Activated CD4-positive, alpha-beta T cell treated with anti-CD3 and anti-CD28 coated beads, Interleukin-2, Interleukin-6, amounts not matched to agents 100 ng/mL and 50 ng/mL, durations not matched to agents 16 hours and 8 hours (primary cell): ENCODE measurements around the gene TMEM127.
"Not testable (repeated sequence)": the region's sequence is repeated elsewhere in the genome, so short reads cannot be mapped to it uniquely, and the experiment has no call there.

Source experiments
- DNase-seq: peaks from one replicate; pipeline ENCODE4 v3.0.0-alpha.2; 2020

TMEM127 gene

DNA sequence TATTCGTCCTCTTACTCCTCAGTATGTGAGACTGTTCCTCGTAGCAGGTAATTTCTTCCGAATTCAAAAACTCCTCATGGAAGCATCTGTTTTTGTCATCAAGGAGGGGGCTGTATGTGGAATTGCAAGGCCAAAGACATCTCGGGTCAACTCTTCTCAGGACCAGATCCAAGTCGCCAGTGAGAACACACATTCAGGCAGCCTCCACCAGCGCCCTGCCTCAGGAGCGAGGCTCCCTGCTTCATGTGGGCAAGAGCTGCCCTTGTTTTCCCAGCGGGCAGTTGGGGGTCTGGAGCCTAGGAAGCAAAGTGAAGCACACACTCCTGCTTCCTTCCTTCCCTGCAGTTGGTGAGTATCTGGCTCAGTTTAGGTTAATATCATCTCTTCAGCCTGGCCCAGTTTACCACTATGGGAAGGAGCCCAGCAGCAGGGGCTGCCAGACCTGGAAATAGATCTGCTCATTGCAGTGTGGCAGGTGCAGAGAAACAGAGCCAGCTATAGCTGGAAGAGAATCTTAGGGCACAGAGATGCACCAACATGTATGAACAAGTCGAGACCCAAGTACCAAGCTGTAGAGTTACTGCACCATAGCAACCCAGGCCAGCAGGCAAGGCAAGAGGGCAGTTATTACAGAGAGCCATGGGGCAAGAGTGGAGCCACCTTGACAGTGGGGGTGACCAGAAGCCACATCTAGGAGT lies 25.3 kb downstream of the TMEM127 start:
- no peak for DNase-seq

- no peak for DNase-seq
These were observed 26.0 kb downstream of the TMEM127 start for GRCh38 chr2:96239745-96240264.

- no peak for DNase-seq
These were observed 26.7 kb downstream of the TMEM127 start for GRCh38 chr2:96239091-96239490.

DNA sequence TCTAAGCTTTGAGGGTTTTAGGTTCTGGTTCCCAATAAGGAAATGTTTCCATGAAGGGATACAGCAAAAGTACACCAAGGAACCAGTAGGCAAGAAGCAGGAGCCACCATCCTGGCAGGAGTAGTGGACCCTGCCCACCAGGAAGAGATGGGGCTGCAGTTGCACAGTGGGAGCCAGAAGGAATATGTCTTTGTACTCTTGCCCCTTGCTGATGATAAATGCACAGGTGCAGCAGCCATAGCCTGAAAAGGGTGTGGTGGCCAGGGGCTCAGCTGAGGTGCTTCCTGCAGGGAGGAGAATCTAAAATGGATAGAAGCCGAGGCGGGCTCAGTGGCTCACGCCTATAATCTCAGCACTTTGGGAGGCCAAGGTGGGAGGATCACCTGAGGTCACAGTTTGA lies 27.5 kb downstream of the TMEM127 start:
- no peak for DNase-seq

DNA sequence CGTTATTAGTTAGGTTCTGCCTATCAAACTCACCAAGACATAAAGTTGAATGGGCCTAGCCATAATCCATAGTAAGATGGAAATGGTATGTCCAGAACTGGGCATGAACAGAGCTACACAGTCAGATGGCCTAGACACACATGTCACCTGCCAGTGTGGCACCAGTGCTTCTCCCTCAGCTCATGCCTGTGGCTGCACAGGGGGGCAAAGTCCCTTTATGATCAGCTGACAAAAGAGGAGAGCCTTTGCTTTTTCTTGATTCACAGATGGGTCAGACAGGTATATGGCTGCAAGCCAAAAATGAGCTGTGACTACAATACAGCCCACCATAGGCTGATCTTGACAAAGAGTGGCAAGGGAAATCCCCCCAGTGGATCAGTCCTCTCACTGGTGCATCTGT lies 28.9 kb downstream of the TMEM127 start:
- no peak for DNase-seq

DNA sequence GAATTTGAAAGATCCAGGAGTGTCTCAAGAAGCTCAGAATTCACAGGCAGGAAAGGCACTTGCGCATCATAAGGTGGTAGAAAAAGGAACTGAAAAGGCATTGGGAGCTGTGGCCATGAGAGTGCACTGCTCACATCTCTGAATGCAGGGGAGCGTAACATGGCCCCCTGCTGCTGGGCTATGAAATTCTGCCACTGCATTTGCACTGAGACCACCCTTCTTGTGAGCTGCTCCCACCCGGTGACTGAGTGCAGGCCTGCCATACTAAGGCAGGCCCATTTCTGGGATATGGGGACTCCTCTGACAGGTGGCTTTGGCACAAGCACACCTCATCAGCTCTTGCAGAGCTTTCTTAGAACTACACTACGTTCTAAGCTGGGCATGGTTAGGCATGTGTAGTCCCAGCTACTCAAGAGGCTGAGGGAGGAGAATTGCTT lies 31.9 kb downstream of the TMEM127 start:
- DNase-seq = no peak

DNA sequence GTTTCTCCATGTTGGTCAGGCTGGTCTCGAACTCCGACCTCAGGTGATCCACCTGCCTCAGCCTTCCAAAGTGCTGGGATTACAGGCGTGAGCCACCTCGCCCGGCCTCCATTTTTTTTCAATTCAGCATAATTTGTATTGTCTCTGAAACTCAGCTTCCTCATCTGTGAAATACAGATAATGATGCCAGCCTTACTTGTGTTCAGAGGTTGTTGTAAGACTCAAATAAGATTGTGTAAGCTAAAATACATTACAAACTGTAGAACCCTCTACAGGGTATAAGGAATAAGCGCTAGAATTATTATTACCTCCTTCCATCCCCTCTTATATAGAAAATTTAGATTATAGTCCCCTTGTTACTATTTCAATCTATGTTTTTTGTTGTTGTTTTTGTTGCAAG lies 32.4 kb downstream of the TMEM127 start:
- DNase-seq = no peak

GRCh38 chr2:96231316-96231715 lies 34.5 kb downstream of the TMEM127 start:
- no peak for DNase-seq

DNA sequence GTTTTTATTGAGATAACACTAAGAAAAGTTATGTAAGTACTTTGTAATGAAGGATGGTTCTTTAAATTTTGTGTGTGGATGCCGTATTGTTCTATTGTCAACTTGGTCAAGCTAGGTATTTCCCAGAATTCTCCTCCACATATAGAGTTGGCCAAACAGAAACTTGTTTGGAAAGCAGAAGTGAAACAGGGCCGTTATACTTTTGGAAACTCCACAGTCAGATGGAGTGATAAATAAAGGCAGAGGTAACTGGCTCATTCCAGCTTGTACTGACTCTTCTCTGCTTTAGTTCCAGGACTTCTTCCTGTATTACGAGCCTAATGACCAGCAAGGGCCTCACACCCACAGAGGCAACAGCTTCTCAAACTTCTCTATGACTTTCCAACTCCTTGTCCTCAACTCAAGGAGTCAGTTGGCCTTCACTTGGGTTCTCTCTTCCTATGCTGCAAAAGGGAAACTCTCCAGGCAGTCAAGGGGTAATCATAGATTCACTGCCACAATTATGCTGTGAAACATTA lies 40.7 kb downstream of the TMEM127 start:
- no peak for DNase-seq

DNA sequence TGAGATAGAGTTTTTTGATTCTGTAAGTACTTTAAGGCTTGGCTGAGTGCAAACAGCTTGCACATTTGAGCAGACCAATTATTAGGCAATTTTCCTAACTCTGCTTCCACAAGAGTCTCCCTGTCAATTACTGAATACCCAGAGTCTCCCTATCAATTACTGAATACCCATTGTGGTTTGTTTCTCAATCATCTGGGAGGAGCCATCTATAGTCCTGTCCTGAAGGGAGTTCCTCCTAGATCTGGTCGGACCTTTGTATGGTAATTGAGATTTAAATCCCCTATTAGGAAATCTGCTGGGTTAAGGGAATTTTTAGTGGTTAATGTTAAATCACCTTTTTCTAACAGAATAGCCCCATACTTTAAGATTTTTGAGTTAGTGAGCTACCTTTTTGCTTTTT lies 44.7 kb downstream of the TMEM127 start:
- not testable (repeated sequence) for DNase-seq

- not testable (repeated sequence) for DNase-seq
These were observed 45.8 kb downstream of the TMEM127 start for GRCh38 chr2:96219959-96220358.

GRCh38 chr2:96218508-96219131 lies 47.2 kb downstream of the TMEM127 start:
- no peak for DNase-seq

- DNase-seq = no peak
These were observed 51.2 kb downstream of the TMEM127 start for GRCh38 chr2:96214554-96214953.

DNA sequence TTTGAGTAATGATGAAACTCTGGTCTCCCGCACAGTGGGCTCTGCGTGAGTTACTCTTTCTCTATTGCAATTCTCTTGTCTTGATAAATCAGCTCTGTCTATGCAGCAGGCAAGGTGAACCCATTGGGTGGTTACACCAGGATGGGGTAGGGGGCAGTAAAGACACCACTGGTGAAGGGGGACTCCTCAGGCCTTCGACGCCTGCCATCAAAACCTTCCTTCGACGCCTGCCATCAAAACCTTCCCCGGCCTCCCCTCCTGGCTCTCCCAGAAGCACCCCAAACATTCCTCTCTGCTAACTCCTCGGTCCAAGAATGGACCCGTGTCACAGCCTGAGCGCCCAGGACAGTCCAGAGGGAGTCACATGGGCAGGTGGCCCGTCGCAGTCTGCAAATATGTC lies 52.4 kb downstream of the TMEM127 start:
- DNase-seq = no peak

GRCh38 chr2:96212339-96212738 lies 53.5 kb downstream of the TMEM127 start:
- no peak for DNase-seq

DNA sequence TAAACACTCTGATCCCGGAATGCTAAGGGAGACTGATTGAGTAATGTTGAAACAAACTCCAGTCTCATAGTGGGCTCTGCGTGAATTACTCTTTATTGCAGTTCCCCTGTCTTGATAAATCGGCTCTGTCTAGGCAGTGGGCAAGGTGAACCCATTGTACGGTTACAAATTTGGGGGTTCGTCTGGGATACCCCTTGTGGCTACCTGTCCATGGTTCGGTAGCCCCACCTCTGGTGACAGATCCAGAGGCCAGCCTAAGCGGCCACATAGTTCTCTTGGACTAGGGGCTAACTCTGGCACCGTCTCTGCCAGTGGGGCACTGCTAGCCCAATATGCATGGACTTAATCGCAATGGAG lies 56.1 kb downstream of the TMEM127 start:
- no peak for DNase-seq

DNA sequence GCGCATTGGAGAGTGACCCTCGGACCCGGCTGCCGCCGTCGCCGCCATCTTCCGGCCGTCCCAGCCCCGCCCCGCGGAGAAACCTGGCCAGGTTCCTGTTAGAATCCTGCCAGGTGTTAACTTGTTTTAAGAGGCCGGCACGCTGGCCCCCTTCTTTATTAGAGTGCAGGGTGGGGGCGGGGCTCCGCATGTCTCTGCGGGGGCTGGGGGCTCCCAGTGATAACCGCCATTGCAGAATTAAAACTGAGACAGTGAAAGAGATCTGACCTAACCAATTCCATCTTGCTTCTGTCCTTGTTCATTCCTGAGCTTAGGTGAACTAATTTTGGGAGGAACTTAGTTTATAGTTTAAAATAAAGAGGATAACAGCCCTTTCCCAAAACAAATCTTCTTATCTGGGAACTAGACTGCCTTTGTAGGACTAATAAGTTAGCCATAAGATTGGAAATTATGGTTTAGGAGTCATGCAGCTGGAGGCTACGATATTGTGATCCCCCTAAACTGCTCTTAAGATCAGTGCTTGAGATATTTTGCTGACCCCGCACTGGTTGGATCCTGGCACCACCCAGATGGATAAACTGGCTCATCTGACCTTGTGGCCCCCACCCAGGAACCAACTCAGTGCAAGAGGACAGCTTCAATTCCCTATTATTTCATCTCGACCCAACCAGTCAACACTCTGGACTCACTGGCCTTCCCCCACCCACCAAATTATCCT lies 56.6 kb downstream of the TMEM127 start:
- no peak for DNase-seq

GRCh38 chr2:96208143-96209010 lies 57.4 kb downstream of the TMEM127 start, which contains the start of gene STARD7:
Gene STARD7, minus strand, starts transcription at chr2:96208827. Its CDS starts 393 bp downstream, at chr2:96208434.
- peak; percentile 99 for DNase-seq

- DNase-seq = no peak
These were observed 58.0 kb downstream of the TMEM127 start for GRCh38 chr2:96207774-96208142.

GRCh38 chr2:96207073-96207773 lies 58.6 kb downstream of the TMEM127 start:
- DNase-seq = peak; percentile 16

- DNase-seq = no peak
These were observed 59.9 kb downstream of the TMEM127 start for GRCh38 chr2:96205888-96206287.
